Neural progenitor cell (in vitro differentiated cells): ENCODE data around the gene KCNJ15. TPM values are rescaled to one million over a fixed set of nuclear protein-coding genes. Genes with fewer than 3 reads are reported as not detected.

ENCODE experiments used
- DNase-seq: peaks from one replicate; pipeline ENCODE4 v3.0.0-alpha.2; 2016; ENCODE audit warnings: low spot score
- H2AFZ ChIP-seq: fragments of 200-600 bp; sonication (generic); replicated peaks from 2 replicates; pipeline ENCODE4 v1.6.1; 2016; ENCODE audit warnings: antibody characterized with exemption
- H3F3A ChIP-seq: fragments of 200-600 bp; sonication (generic); 2 replicates; pipeline ENCODE4 v1.6.1; 2016; ENCODE audit warnings: antibody characterized with exemption, low read depth
- H3K27ac ChIP-seq: fragments of 200-600 bp; sonication (generic); 2 replicates; pipeline ENCODE4 v1.5.1; 2016; ENCODE audit warnings: mild to moderate bottlenecking
- H3K27me3 ChIP-seq: fragments of 200-600 bp; sonication (generic); 2 replicates; pipeline ENCODE4 v1.6.1; 2016; ENCODE audit warnings: mild to moderate bottlenecking, moderate library complexity
- H3K36me3 ChIP-seq: fragments of 200-600 bp; sonication (generic); 2 replicates; pipeline ENCODE4 v1.5.1; 2016
- H3K4me1 ChIP-seq: fragments of 200-600 bp; sonication (generic); 2 replicates; pipeline ENCODE4 v1.6.1; 2016; ENCODE audit warnings: mixed run types
- H3K4me2 ChIP-seq: fragments of 200-600 bp; sonication (generic); 2 replicates; pipeline ENCODE4 v1.6.1; 2016
- H3K4me3 ChIP-seq: fragments of 200-600 bp; sonication (generic); 2 replicates; pipeline ENCODE4 v1.5.1; 2016
- H3K79me2 ChIP-seq: fragments of 200-600 bp; sonication (generic); 2 replicates; pipeline ENCODE4 v1.6.1; 2016; ENCODE audit warnings: low read depth
- H3K9ac ChIP-seq: fragments of 200-600 bp; sonication (generic); 2 replicates; pipeline ENCODE4 v1.6.1; 2016
- H3K9me3 ChIP-seq: fragments of 200-600 bp; sonication (generic); 2 replicates; pipeline ENCODE4 v1.5.1; 2016; ENCODE audit warnings: low read depth
- H4K20me1 ChIP-seq: fragments of 200-600 bp; sonication (generic); 2 replicates; pipeline ENCODE4 v1.6.1; 2016; ENCODE audit warnings: low read depth
- H3K27ac Mint-ChIP-seq: 3 replicates; pipeline ENCODE4 v1.8.0; 2021; ENCODE audit warnings: mixed read lengths
- H3K27me3 Mint-ChIP-seq: 2 replicates; pipeline ENCODE4 v1.8.0; 2022; ENCODE audit warnings: low read depth, mild to moderate bottlenecking, inconsistent platforms, moderate library complexity, mixed read lengths; ENCODE audit not compliant: insufficient read depth
- H3K36me3 Mint-ChIP-seq: 3 replicates; pipeline ENCODE4 v1.8.0; 2021; ENCODE audit warnings: mixed read lengths
- H3K4me1 Mint-ChIP-seq: 3 replicates; pipeline ENCODE4 v1.8.0; 2021; ENCODE audit warnings: mixed read lengths
- H3K4me3 Mint-ChIP-seq: 3 replicates; pipeline ENCODE4 v1.8.0; 2021; ENCODE audit warnings: mild to moderate bottlenecking, moderate library complexity, mixed read lengths
- H3K9me3 Mint-ChIP-seq: 3 replicates; pipeline ENCODE4 v1.8.0; 2020; ENCODE audit warnings: mixed read lengths
- EZH2 ChIP-seq: fragments of 200-600 bp; sonication (generic); IDR thresholded peaks from 2 replicates; pipeline ENCODE4 v1.6.1; 2017; ENCODE audit warnings: antibody characterized with exemption, mild to moderate bottlenecking, moderate library complexity
- EZH2phosphoT487 ChIP-seq: fragments of 200-600 bp; sonication (generic); IDR thresholded peaks from 2 replicates; pipeline ENCODE4 v1.6.1; 2017; ENCODE audit warnings: antibody characterized with exemption
- total RNA-seq: library from RNA; depleted of rRNA; stranded (reverse); fragments of >200 nt; gene quantifications from 2 replicates; pipeline ENCODE4 v1.2.3, GENCODE V29; 2015; ENCODE audit warnings: low replicate concordance
- TF ChIP-seq, protein P1 (sequence below): fragments of 200-600 bp; sonication (generic); IDR thresholded peaks from 2 replicates; pipeline ENCODE4 v1.5.1; 2017; ENCODE audit warnings: antibody characterized with exemption, mild to moderate bottlenecking

KCNJ15 gene
- total RNA-seq, 1 donor from 2014 or later = not detected

- Mint-ChIP-seq H3K27me3 (peaks cover 3% of the 10 kb centered on the region), H3K4me1 (no peaks in the 10 kb centered on the region), H3K9me3 (no peaks in the 10 kb centered on the region), H3K36me3 (no peaks in the 10 kb centered on the region), H3K27ac (no peak overlapping the region), H3K4me3 (no peak overlapping the region)
- H3K9me3 ChIP-seq = no peaks in the 10 kb centered on the region
- no peaks in the 10 kb centered on the region for H3K4me1 ChIP-seq
- no peak overlapping the region for H3K4me2 ChIP-seq
- no peaks in the 10 kb centered on the region for H3K27me3 ChIP-seq
- no peak for DNase-seq
- H3F3A ChIP-seq = no peaks in the 10 kb centered on the region
- no peak overlapping the region for H3K4me3 ChIP-seq
- H3K9ac ChIP-seq = no peak overlapping the region
- H3K79me2 ChIP-seq = no peaks in the 10 kb centered on the region
- no peak overlapping the region for H2AFZ ChIP-seq
- H4K20me1 ChIP-seq = no peaks in the 10 kb centered on the region
- no peaks in the 10 kb centered on the region for H3K36me3 ChIP-seq
- no peak overlapping the region for H3K27ac ChIP-seq
- TF ChIP-seq, protein P1, sequence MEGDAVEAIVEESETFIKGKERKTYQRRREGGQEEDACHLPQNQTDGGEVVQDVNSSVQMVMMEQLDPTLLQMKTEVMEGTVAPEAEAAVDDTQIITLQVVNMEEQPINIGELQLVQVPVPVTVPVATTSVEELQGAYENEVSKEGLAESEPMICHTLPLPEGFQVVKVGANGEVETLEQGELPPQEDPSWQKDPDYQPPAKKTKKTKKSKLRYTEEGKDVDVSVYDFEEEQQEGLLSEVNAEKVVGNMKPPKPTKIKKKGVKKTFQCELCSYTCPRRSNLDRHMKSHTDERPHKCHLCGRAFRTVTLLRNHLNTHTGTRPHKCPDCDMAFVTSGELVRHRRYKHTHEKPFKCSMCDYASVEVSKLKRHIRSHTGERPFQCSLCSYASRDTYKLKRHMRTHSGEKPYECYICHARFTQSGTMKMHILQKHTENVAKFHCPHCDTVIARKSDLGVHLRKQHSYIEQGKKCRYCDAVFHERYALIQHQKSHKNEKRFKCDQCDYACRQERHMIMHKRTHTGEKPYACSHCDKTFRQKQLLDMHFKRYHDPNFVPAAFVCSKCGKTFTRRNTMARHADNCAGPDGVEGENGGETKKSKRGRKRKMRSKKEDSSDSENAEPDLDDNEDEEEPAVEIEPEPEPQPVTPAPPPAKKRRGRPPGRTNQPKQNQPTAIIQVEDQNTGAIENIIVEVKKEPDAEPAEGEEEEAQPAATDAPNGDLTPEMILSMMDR = no peak
- no peak for TF ChIP-seq EZH2
Observed at GRCh38 chr21:38280454-38280853, 23.7 kb downstream of the KCNJ15 start.

GRCh38 chr21:38280867-38281266 lies 24.1 kb downstream of the KCNJ15 start:
- Mint-ChIP-seq H3K9me3 (no peaks in the 10 kb centered on the region), H3K4me1 (no peaks in the 10 kb centered on the region), H3K36me3 (no peaks in the 10 kb centered on the region), H3K4me3 (no peak overlapping the region), H3K27ac (no peak overlapping the region), H3K27me3 (peaks cover 3% of the 10 kb centered on the region)
- Histone ChIP-seq H2AFZ (no peak overlapping the region), H3K27me3 (no peaks in the 10 kb centered on the region), H3K4me1 (no peaks in the 10 kb centered on the region), H3K27ac (no peak overlapping the region), H4K20me1 (no peaks in the 10 kb centered on the region), H3K9me3 (no peaks in the 10 kb centered on the region), H3K4me2 (no peak overlapping the region), H3K9ac (no peak overlapping the region), H3K79me2 (no peaks in the 10 kb centered on the region), H3K36me3 (no peaks in the 10 kb centered on the region), H3K4me3 (no peak overlapping the region), H3F3A (no peaks in the 10 kb centered on the region)
- DNase-seq = no peak
- TF ChIP-seq, protein P1 = no peak
- no peak for TF ChIP-seq EZH2
- no peak for TF ChIP-seq EZH2phosphoT487

DNA sequence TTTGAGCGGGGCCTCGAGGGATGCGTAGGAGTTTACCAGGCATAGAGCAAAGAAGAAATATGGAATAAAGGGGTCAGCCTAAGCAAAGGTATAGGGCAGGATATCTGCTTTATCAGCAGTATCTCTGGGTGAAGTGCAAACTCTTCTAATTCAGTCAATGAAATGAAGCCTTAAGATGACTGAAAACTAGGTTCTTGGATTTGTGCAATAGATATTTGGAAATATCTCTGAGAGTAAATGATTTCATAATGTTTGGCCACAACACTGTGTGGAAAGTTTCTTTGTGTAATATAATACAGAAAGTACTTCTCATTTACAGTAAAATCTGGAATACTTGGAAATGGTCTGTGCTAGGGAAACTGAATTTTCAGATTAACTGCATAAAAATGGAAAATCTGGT lies 26.1 kb downstream of the KCNJ15 start:
- Histone ChIP-seq H3K4me2 (no peak overlapping the region), H3K4me1 (no peaks in the 10 kb centered on the region), H3K4me3 (no peak overlapping the region), H3K9me3 (no peaks in the 10 kb centered on the region), H4K20me1 (no peaks in the 10 kb centered on the region), H3K36me3 (no peaks in the 10 kb centered on the region), H3K27me3 (no peaks in the 10 kb centered on the region), H3F3A (no peaks in the 10 kb centered on the region), H2AFZ (no peak overlapping the region), H3K79me2 (no peaks in the 10 kb centered on the region), H3K27ac (no peak overlapping the region), H3K9ac (no peak overlapping the region)
- Mint-ChIP-seq H3K4me3 (no peak overlapping the region), H3K9me3 (no peaks in the 10 kb centered on the region), H3K36me3 (no peaks in the 10 kb centered on the region), H3K27me3 (peaks cover 3% of the 10 kb centered on the region), H3K4me1 (no peaks in the 10 kb centered on the region), H3K27ac (no peak overlapping the region)
- TF ChIP-seq, protein P1 = no peak
- no peak for TF ChIP-seq EZH2
- TF ChIP-seq EZH2phosphoT487 = no peak
- DNase-seq = no peak

DNA sequence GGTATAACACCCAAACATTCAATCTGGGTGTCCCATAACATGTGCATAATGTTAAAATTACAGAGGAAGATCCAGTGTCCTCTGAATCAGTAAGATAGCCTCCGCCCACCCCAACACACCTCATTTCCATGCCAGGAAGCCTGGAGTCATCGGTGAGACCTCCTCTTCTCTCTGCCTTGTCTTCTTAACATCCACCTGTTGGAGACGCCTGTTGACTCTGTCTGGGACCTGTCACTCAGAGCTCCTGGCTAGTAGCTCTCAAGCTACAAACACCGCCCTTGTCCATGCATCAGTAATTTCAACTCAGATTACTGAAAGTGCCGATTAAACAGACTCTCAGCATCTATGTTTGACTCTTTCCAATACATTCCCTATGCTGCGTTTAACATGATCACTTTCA lies 27.4 kb downstream of the KCNJ15 start:
- Histone ChIP-seq H3K9ac (no peak overlapping the region), H3K27me3 (no peaks in the 10 kb centered on the region), H3F3A (no peaks in the 10 kb centered on the region), H2AFZ (no peak overlapping the region), H3K4me3 (no peak overlapping the region), H3K9me3 (no peaks in the 10 kb centered on the region), H3K36me3 (no peaks in the 10 kb centered on the region), H3K79me2 (no peaks in the 10 kb centered on the region), H4K20me1 (no peaks in the 10 kb centered on the region), H3K27ac (no peak overlapping the region), H3K4me2 (no peak overlapping the region), H3K4me1 (no peaks in the 10 kb centered on the region)
- H3K27ac Mint-ChIP-seq = no peak overlapping the region
- H3K4me1 Mint-ChIP-seq = no peaks in the 10 kb centered on the region
- H3K27me3 Mint-ChIP-seq = peaks cover 2% of the 10 kb centered on the region
- DNase-seq = no peak
- TF ChIP-seq, protein P1 = no peak
- no peak for TF ChIP-seq EZH2
- TF ChIP-seq EZH2phosphoT487 = no peak
- H3K9me3 Mint-ChIP-seq = no peaks in the 10 kb centered on the region
- no peak overlapping the region for H3K4me3 Mint-ChIP-seq
- H3K36me3 Mint-ChIP-seq = no peaks in the 10 kb centered on the region
